ENCODE measurements around the gene NTRK3. TPM values are rescaled to one million over a fixed set of nuclear protein-coding genes. Genes with fewer than 3 reads are reported as not detected.

NTRK3 gene
- total RNA-seq, 2 experiments from 2014 or later: 0.78 TPM; not detected in 1

DNA sequence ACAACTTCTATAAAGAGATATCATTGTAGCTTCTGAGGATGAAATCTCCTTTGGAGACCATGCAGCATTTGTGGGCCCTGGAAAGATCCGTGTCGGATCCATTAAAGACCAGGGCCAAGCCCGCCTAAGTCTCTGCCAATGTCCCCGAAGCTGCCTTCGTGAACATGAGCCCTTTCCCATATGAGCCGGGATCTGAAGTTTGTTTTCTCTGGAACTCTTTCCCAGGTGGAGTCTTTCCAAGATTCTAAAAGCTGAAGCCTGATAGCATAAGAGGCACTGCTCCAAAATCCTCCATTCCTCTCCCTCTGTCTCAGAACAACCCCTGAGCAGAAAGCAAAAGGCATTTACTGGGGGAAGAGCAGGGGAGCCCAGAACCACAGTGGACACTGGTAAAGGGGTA lies 274.6 kb downstream of the NTRK3 start:
- Mint-ChIP-seq H3K27ac (no peak overlapping the region), H3K4me3 (no peak overlapping the region), H3K9me3 (no peaks in the 10 kb centered on the region), H3K36me3 (ENCODE audit: low read depth) (no peaks in the 10 kb centered on the region), H3K4me1 (ENCODE audit: low read depth) (no peaks in the 10 kb centered on the region), H3K27me3 (peaks cover 10% of the 10 kb centered on the region)
- intact Hi-C loops (cut with DNase I, micrococcal nuclease): no loop called here
- H3K4me3 ChIP-seq (ENCODE audit: low read length): no peak overlapping the region
- DNase-seq (no peak), ATAC-seq (ENCODE audit: poor library complexity) (no peak)
- H3K27me3 ChIP-seq (ENCODE audit: control insufficient read depth in 1 of 2, insufficient read depth in 2 of 2, low read length in 2 of 2): no peaks in the 10 kb centered on the region
- H3K9me3 ChIP-seq (ENCODE audit: control insufficient read depth in 1 of 2, insufficient read depth in 1 of 2, low read length in 2 of 2): no peaks in the 10 kb centered on the region
- no peak overlapping the region for H3K27ac ChIP-seq (ENCODE audit: low read depth in 1 of 2, low read length in 2 of 2)
- no peaks in the 10 kb centered on the region for H3K4me1 ChIP-seq (ENCODE audit: insufficient read depth, low read length)
- TF ChIP-seq, protein P1, sequence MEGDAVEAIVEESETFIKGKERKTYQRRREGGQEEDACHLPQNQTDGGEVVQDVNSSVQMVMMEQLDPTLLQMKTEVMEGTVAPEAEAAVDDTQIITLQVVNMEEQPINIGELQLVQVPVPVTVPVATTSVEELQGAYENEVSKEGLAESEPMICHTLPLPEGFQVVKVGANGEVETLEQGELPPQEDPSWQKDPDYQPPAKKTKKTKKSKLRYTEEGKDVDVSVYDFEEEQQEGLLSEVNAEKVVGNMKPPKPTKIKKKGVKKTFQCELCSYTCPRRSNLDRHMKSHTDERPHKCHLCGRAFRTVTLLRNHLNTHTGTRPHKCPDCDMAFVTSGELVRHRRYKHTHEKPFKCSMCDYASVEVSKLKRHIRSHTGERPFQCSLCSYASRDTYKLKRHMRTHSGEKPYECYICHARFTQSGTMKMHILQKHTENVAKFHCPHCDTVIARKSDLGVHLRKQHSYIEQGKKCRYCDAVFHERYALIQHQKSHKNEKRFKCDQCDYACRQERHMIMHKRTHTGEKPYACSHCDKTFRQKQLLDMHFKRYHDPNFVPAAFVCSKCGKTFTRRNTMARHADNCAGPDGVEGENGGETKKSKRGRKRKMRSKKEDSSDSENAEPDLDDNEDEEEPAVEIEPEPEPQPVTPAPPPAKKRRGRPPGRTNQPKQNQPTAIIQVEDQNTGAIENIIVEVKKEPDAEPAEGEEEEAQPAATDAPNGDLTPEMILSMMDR (IDR thresholded peaks at IDR 0.05): no peak
- CTCF ChIA-PET: no interaction called here
- no peaks in the 10 kb centered on the region for H3K36me3 ChIP-seq (ENCODE audit: insufficient read depth, low read length)
- POLR2A ChIA-PET: no interaction called here

DNA sequence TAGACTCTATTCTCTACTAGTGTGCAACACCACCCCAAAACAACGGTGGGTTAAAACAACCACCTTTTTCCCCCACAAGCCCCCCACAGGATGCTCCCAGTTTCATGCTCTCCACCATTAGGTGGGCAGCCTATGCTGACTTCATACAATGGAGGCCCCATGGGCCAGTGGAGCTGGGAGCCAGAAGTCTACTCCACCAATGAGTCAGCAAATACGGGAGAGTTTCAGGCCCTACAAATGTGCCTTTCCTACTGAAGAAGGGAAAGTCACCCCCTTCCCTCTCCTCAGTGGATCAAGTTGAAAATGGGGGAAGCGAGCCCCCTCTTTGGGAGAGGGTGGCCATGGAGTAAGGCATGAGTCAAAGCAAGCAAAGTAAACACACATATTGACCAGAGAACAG lies 278.6 kb downstream of the NTRK3 start:
- Mint-ChIP-seq H3K4me3 (no peak overlapping the region), H3K27me3 (peaks cover 16% of the 10 kb centered on the region), H3K36me3 (ENCODE audit: low read depth) (no peaks in the 10 kb centered on the region), H3K9me3 (no peaks in the 10 kb centered on the region), H3K27ac (no peak overlapping the region), H3K4me1 (ENCODE audit: low read depth) (no peaks in the 10 kb centered on the region)
- Histone ChIP-seq H3K27me3 (ENCODE audit: control insufficient read depth in 1 of 2, insufficient read depth in 2 of 2, low read length in 2 of 2) (no peaks in the 10 kb centered on the region), H3K9me3 (ENCODE audit: control insufficient read depth in 1 of 2, insufficient read depth in 1 of 2, low read length in 2 of 2) (peaks cover 0 to 6% of the 10 kb centered on the region in 2 experiments), H3K4me1 (ENCODE audit: insufficient read depth, low read length) (no peaks in the 10 kb centered on the region), H3K4me3 (ENCODE audit: low read length) (no peak overlapping the region), H3K36me3 (ENCODE audit: insufficient read depth, low read length) (no peaks in the 10 kb centered on the region), H3K27ac (ENCODE audit: low read depth in 1 of 2, low read length in 2 of 2) (no peak overlapping the region)
- ChIA-PET CTCF (no interaction called here), POLR2A (no interaction called here)
- no peak for DNase-seq
- ATAC-seq (ENCODE audit: poor library complexity): no peak
- intact Hi-C loops (cut with DNase I, micrococcal nuclease): no loop called here
- TF ChIP-seq, protein P1 (IDR thresholded peaks at IDR 0.05): no peak

DNA sequence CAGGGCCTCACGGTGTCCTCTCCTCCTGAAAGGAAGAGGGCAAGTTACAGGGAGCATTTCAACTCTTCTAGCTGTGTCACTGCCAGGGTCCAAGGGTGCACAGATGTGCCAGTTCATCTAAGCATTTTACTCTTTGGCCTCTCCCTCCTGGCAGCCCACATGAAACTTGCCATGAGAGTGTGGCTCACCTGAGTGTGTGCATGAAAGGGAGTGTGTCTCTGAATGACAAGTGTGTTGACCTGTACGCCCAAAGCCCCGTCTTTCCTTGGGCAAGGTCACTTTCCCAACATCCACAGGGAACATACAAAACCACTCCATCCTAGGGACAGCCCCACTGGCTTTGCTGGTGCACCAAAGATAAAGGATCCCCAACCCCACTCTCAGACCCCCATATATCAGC lies 280.0 kb downstream of the NTRK3 start:
- CTCF ChIA-PET: no interaction called here
- H3K4me3 Mint-ChIP-seq: no peak overlapping the region

More for the DNA sequence above, 280.0 kb downstream of the NTRK3 start:
- TF ChIP-seq, protein P1 (IDR thresholded peaks at IDR 0.05): no peak
- Histone ChIP-seq H3K36me3 (ENCODE audit: insufficient read depth, low read length) (no peaks in the 10 kb centered on the region), H3K9me3 (ENCODE audit: control insufficient read depth in 1 of 2, insufficient read depth in 1 of 2, low read length in 2 of 2) (peaks cover 0 to 6% of the 10 kb centered on the region in 2 experiments), H3K27ac (ENCODE audit: low read depth in 1 of 2, low read length in 2 of 2) (no peak overlapping the region), H3K4me3 (ENCODE audit: low read length) (no peak overlapping the region), H3K27me3 (ENCODE audit: control insufficient read depth in 1 of 2, insufficient read depth in 2 of 2, low read length in 2 of 2) (no peaks in the 10 kb centered on the region), H3K4me1 (ENCODE audit: insufficient read depth, low read length) (no peaks in the 10 kb centered on the region)
- no peak for ATAC-seq (ENCODE audit: poor library complexity)
- Mint-ChIP-seq H3K36me3 (ENCODE audit: low read depth) (no peaks in the 10 kb centered on the region), H3K27me3 (peaks cover 16% of the 10 kb centered on the region), H3K27ac (no peak overlapping the region), H3K9me3 (no peaks in the 10 kb centered on the region), H3K4me1 (ENCODE audit: low read depth) (no peaks in the 10 kb centered on the region)
- POLR2A ChIA-PET: no interaction called here
- DNase-seq: no peak
- intact Hi-C loops (cut with DNase I, micrococcal nuclease): no loop called here

Data from CD4-positive, alpha-beta T cell (primary cell).